ENCODE data around the gene GLI2. TPM values are rescaled to one million over a fixed set of nuclear protein-coding genes. Genes with fewer than 3 reads are reported as not detected.

The GLI2 gene
- total RNA-seq, 1 donor: 10.1 TPM

GRCh38 chr2:120709608-120710041 is 26.0 kb upstream of the GLI2 start:
- Histone ChIP-seq H3K4me2 (ENCODE audit: insufficient read depth, low read length) (no peak overlapping the region), H3K4me1 (ENCODE audit: insufficient read depth, low read length) (peaks cover 15% of the 10 kb centered on the region), H3K36me3 (ENCODE audit: insufficient read depth, low read length) (no peaks in the 10 kb centered on the region), H2AFZ (ENCODE audit: low read length) (no peak overlapping the region), H3K4me3 (ENCODE audit: insufficient read depth, low read length) (no peak overlapping the region), H3K27me3 (ENCODE audit: insufficient read depth, low read length) (no peaks in the 10 kb centered on the region), H3K27ac (ENCODE audit: low read depth, low read length) (peak overlapping the region; percentile 36), H4K20me1 (ENCODE audit: insufficient read depth, low read length) (no peaks in the 10 kb centered on the region), H3K79me2 (ENCODE audit: insufficient read depth, low read length) (no peaks in the 10 kb centered on the region), H3K9me3 (ENCODE audit: low read depth, low read length) (no peaks in the 10 kb centered on the region)
- TF ChIP-seq CTCF (IDR thresholded peaks at IDR 0.05; ENCODE audit: extremely low read depth, low read depth, low read length): no peak
- DNase-seq (ENCODE audit: insufficient read length, low spot score, missing footprints): no peak

- no peak for DNase-seq (ENCODE audit: insufficient read length, low spot score, missing footprints)
- no peak for TF ChIP-seq CTCF (IDR thresholded peaks at IDR 0.05; ENCODE audit: extremely low read depth, low read depth, low read length)
- no peaks in the 10 kb centered on the region for H4K20me1 ChIP-seq (ENCODE audit: insufficient read depth, low read length)
- H3K4me1 ChIP-seq (ENCODE audit: insufficient read depth, low read length): peaks cover 15% of the 10 kb centered on the region
- H3K27me3 ChIP-seq (ENCODE audit: insufficient read depth, low read length): no peaks in the 10 kb centered on the region
- no peak overlapping the region for H2AFZ ChIP-seq (ENCODE audit: low read length)
- H3K4me2 ChIP-seq (ENCODE audit: insufficient read depth, low read length): no peak overlapping the region
- no peaks in the 10 kb centered on the region for H3K36me3 ChIP-seq (ENCODE audit: insufficient read depth, low read length)
- peak overlapping the region; percentile 36 for H3K27ac ChIP-seq (ENCODE audit: low read depth, low read length)
- H3K79me2 ChIP-seq (ENCODE audit: insufficient read depth, low read length): no peaks in the 10 kb centered on the region
- H3K9me3 ChIP-seq (ENCODE audit: low read depth, low read length): no peaks in the 10 kb centered on the region
- H3K4me3 ChIP-seq (ENCODE audit: insufficient read depth, low read length): no peak overlapping the region
These were observed 25.4 kb upstream of the GLI2 start for GRCh38 chr2:120710256-120710655.

- DNase-seq (ENCODE audit: insufficient read length, low spot score, missing footprints): no peak
- Histone ChIP-seq H3K4me3 (ENCODE audit: insufficient read depth, low read length) (no peak overlapping the region), H3K4me1 (ENCODE audit: insufficient read depth, low read length) (peaks cover 15% of the 10 kb centered on the region), H3K27me3 (ENCODE audit: insufficient read depth, low read length) (no peaks in the 10 kb centered on the region), H3K79me2 (ENCODE audit: insufficient read depth, low read length) (no peaks in the 10 kb centered on the region), H3K36me3 (ENCODE audit: insufficient read depth, low read length) (no peaks in the 10 kb centered on the region), H3K27ac (ENCODE audit: low read depth, low read length) (no peak overlapping the region), H3K9me3 (ENCODE audit: low read depth, low read length) (no peaks in the 10 kb centered on the region), H2AFZ (ENCODE audit: low read length) (no peak overlapping the region), H4K20me1 (ENCODE audit: insufficient read depth, low read length) (no peaks in the 10 kb centered on the region), H3K4me2 (ENCODE audit: insufficient read depth, low read length) (no peak overlapping the region)
- TF ChIP-seq CTCF (IDR thresholded peaks at IDR 0.05; ENCODE audit: extremely low read depth, low read depth, low read length): no peak
These were observed 24.0 kb upstream of the GLI2 start for GRCh38 chr2:120711694-120712093.

- H3K27ac ChIP-seq (ENCODE audit: low read depth, low read length): no peak overlapping the region
- no peak for TF ChIP-seq CTCF (IDR thresholded peaks at IDR 0.05; ENCODE audit: extremely low read depth, low read depth, low read length)
- DNase-seq (ENCODE audit: insufficient read length, low spot score, missing footprints): no peak
- H3K27me3 ChIP-seq (ENCODE audit: insufficient read depth, low read length): no peaks in the 10 kb centered on the region
- H3K9me3 ChIP-seq (ENCODE audit: low read depth, low read length): no peaks in the 10 kb centered on the region
- H2AFZ ChIP-seq (ENCODE audit: low read length): no peak overlapping the region
- H3K79me2 ChIP-seq (ENCODE audit: insufficient read depth, low read length): no peaks in the 10 kb centered on the region
- H3K4me3 ChIP-seq (ENCODE audit: insufficient read depth, low read length): no peak overlapping the region
- no peak overlapping the region for H3K4me2 ChIP-seq (ENCODE audit: insufficient read depth, low read length)
- no peaks in the 10 kb centered on the region for H3K36me3 ChIP-seq (ENCODE audit: insufficient read depth, low read length)
- peaks cover 15% of the 10 kb centered on the region for H3K4me1 ChIP-seq (ENCODE audit: insufficient read depth, low read length)
- no peaks in the 10 kb centered on the region for H4K20me1 ChIP-seq (ENCODE audit: insufficient read depth, low read length)
These were observed 23.4 kb upstream of the GLI2 start for GRCh38 chr2:120712180-120712681.
